HG03354 (cell line): ENCODE measurements around the gene PYDC2.
A peak's percentile ranks its signal among the peaks of the same experiment; 100 is the strongest.
"Not testable (repeated sequence)": the region's sequence is repeated elsewhere in the genome, so short reads cannot be mapped to it uniquely, and the experiment has no call there.

Experiments
- ATAC-seq: cut with Tn5 transposase; IDR thresholded peaks from one replicate; pipeline ENCODE4 v1.9.1; 2021; ENCODE audit warnings: mild to moderate bottlenecking; ENCODE audit not compliant: unreplicated experiment, poor library complexity, severe bottlenecking

Gene PYDC2

GRCh38 chr3:191455257-191455952 lies 5.6 kb upstream of the PYDC2 start:
- peak; percentile 81 for ATAC-seq

GRCh38 chr3:191460360-191460759 lies 603 bp upstream of the PYDC2 start:
- ATAC-seq: no peak

DNA sequence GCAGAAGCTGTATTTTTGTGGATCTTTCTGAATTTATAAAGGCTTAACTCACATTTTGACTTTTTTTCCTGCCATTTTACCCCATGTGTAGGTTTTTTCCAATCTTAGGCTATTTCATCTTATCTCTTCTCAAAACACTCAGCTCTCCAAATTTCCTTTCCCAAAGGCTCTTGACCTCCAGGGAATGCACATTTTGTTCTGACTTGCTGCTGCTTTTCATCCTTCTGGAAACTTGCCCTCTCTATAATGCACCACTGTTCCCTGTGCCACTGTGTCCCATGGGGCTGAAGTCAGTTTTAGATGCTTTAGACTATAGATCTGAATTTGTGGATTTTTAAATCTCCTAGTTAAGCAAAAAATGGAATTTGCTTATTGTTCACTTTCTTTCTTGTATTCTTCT lies 9.1 kb downstream of the PYDC2 start:
- ATAC-seq: no peak

DNA sequence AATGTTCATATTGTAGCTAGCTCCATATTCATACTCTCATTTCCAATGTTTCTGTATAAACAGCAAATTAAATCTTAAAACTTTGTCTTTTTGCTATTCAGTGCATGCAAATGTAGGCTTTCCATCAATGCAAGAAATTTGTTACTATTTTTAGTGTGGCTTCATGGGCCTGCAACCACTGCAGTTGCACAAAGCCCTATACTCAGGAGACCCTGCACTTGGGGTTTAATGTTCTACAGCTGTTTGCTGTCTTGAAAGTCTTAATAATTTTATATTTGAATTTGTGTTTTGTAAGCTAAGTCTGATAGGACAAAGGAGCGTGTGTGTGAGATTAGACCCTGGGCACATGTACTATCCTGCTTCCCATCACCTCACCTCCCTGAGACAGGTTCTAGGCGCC lies 9.6 kb downstream of the PYDC2 start:
- ATAC-seq: no peak

DNA sequence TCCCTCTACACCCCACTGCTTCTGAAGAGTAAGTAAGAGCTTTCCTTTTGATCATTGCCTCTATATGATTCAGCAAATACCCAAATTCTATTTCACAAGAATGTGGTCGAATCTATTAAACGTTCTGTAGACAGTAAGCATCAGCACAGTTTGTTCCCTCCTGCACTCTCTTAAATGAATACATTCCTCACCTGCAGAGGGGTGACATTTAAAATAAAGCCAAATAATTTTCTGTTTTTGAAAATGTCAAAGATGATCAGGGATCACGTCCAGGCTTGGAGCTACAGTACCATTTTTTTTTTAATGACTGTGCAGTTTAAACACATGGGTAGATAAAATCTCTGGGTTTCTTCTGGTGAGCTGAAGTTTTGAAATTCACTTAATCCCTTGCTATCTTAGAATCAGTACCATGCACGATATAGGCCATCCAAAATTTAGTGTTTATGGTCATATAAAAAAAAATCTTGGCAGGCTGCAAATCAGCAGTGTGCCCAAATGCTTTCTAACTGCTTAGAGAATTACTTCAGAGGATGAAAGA lies 12.8 kb downstream of the PYDC2 start:
- ATAC-seq: no peak

GRCh38 chr3:191476066-191476772 lies 15.3 kb downstream of the PYDC2 start:
- ATAC-seq: no peak

- ATAC-seq: not testable (repeated sequence)
Measured at GRCh38 chr3:191483994-191484393, 23.0 kb downstream of the PYDC2 start.

DNA sequence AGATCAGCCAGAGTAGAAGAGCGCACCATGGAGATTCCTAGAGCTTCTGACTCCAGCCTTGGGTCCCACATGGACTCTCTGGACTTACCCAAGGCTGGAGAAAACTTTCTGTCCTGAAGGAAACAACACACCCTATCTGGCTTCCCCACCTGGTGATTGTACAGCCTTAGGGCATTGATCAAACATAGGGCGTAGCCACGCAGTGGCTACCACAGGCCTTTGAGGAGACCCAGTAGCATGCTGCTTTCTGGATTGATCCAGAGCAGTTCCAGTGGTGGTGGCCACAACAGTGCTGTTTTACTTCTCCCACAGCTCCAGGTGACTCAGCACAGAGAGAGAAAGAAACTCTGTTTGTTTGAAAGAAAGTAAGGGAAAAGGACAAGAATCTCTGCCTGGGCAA lies 23.5 kb downstream of the PYDC2 start:
- no peak for ATAC-seq

DNA sequence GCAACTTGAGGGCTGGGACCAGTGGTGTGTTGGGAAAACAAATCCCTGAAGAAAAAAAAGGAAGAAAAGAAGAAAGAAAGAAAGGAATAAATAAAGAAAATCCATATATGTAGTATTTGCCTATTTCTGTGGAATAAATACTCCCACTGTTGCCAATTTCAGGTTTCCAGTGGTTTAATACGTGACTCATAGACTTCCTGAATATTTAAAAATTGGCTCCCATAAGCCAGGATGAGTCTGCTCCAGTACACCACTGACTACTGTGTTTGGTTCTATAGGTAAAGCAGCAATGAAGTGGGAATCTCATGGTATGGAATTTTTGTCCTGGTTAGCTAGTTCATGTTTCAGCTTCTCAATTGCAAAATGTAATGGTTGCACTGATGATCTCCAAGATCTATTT lies 31.6 kb downstream of the PYDC2 start:
- ATAC-seq: no peak

DNA sequence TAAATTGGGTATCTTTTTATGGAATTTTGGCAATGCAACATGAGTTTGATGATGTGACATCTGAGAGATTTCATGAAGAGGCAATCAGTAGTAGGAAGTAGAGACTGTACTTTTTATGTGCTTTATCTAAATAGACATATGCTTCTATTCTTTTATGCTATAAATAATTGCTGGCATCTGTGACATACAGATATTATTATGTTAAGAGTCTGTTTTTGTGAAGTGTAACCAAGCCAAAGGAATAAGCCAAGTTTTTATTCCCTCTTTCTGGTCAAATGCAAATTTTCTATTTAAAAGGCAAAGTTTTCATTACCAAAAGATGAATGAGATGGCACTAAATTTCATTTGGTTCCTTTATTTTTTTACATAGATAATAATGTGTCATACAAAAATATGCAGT lies 32.4 kb downstream of the PYDC2 start:
- no peak for ATAC-seq

- no peak for ATAC-seq
Measured at GRCh38 chr3:191499307-191500080, 38.5 kb downstream of the PYDC2 start.

DNA sequence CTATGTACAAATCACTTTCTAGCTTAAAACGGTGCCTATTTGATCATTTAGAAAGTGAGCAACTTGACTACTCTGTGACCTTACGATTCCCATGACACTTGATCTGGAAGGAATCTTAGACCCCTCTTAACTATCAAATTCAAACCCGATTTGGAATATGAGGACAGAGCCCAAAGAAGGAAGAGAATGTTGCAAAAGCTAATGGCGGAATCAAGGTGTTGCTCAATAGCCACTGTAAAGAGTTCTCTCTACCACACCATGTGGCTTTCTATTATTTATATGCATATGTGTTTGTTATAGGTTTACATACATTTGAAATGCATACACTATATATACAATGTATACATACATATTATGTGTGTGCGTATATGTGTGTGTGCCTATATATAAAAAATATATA lies 39.9 kb downstream of the PYDC2 start:
- no peak for ATAC-seq

- ATAC-seq: no peak
Measured at GRCh38 chr3:191502583-191502982, 41.6 kb downstream of the PYDC2 start.

DNA sequence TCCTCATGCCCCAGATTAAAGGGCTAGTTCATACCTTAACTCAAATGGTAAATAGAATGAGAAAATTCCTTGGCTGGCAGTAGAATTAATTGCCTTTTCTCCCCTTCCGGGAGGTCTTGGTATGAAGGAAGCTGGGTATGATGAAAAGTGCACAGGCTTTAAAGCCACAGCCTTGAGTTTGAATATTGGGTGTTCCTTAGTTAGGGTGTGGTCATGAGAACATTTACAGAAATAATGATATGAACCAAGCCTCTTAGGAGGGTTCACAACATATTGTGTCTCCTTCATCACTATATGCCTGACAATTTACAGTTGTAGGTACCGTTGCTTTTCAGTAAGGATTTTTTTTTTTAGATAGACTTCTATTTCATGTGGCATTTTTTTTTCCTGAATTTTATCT lies 48.1 kb downstream of the PYDC2 start:
- no peak for ATAC-seq
